Measurements from ENCODE around the gene RAPGEF1.
A peak's percentile ranks its signal among the peaks of the same experiment; 100 is the strongest.

Gene RAPGEF1

GRCh38 chr9:131577005-131578000, 162.6 kb downstream of the RAPGEF1 start:
- DNase-seq (ENCODE audit: insufficient read length, low spot score): no peak
- FAIRE-seq: no peak
- TF ChIP-seq TAF1 (IDR thresholded peaks at IDR 0.05; ENCODE audit: low read depth, low read length) (no peak), POLR2A (IDR thresholded peaks at IDR 0.05; ENCODE audit: low read depth, low read length) (no peak), SPI1 (IDR thresholded peaks at IDR 0.05; ENCODE audit: low read depth, low read length) (no peak), POLR2AphosphoS5 (IDR thresholded peaks at IDR 0.05; ENCODE audit: low read depth, low read length) (no peak), PAX5 (IDR thresholded peaks at IDR 0.05; ENCODE audit: insufficient read depth, low read length, severe bottlenecking) (no peak), POU2F2 (IDR thresholded peaks at IDR 0.05; ENCODE audit: low read depth, low read length) (no peak)

- FAIRE-seq (no peak), DNase-seq (ENCODE audit: insufficient read length, low spot score) (no peak)
- no peak for TF ChIP-seq POLR2A (IDR thresholded peaks at IDR 0.05; ENCODE audit: low read depth, low read length)
- no peak for TF ChIP-seq POLR2AphosphoS5 (IDR thresholded peaks at IDR 0.05; ENCODE audit: low read depth, low read length)
- TF ChIP-seq TAF1 (IDR thresholded peaks at IDR 0.05; ENCODE audit: low read depth, low read length): no peak
- no peak for TF ChIP-seq PAX5 (IDR thresholded peaks at IDR 0.05; ENCODE audit: insufficient read depth, low read length, severe bottlenecking)
- TF ChIP-seq SPI1 (IDR thresholded peaks at IDR 0.05; ENCODE audit: low read depth, low read length): no peak
- TF ChIP-seq POU2F2 (IDR thresholded peaks at IDR 0.05; ENCODE audit: low read depth, low read length): no peak
Observed at GRCh38 chr9:131575946-131576853, 163.7 kb downstream of the RAPGEF1 start.

GRCh38 chr9:131574730-131575640, 164.9 kb downstream of the RAPGEF1 start:
- TF ChIP-seq POLR2A (IDR thresholded peaks at IDR 0.05; ENCODE audit: low read depth, low read length) (no peak), POLR2AphosphoS5 (IDR thresholded peaks at IDR 0.05; ENCODE audit: low read depth, low read length) (peak; percentile 52; the same call in 1 of the 2 replicates)
- no peak for DNase-seq (ENCODE audit: insufficient read length, low spot score)
- FAIRE-seq: no peak

- DNase-seq (ENCODE audit: insufficient read length, low spot score): no peak
- no peak for TF ChIP-seq POLR2AphosphoS5 (IDR thresholded peaks at IDR 0.05; ENCODE audit: low read depth, low read length)
- TF ChIP-seq TAF1 (IDR thresholded peaks at IDR 0.05; ENCODE audit: low read depth, low read length): no peak
- no peak for TF ChIP-seq POU2F2 (IDR thresholded peaks at IDR 0.05; ENCODE audit: low read depth, low read length)
- TF ChIP-seq SPI1 (IDR thresholded peaks at IDR 0.05; ENCODE audit: low read depth, low read length): no peak
- no peak for TF ChIP-seq POLR2A (IDR thresholded peaks at IDR 0.05; ENCODE audit: low read depth, low read length)
- TF ChIP-seq PAX5 (IDR thresholded peaks at IDR 0.05; ENCODE audit: insufficient read depth, low read length, severe bottlenecking): no peak
- no peak for FAIRE-seq
Observed at GRCh38 chr9:131567910-131568309, 172.0 kb downstream of the RAPGEF1 start.

- DNase-seq (ENCODE audit: insufficient read length, low spot score) (no peak), FAIRE-seq (no peak)
- no peak for TF ChIP-seq TAF1 (IDR thresholded peaks at IDR 0.05; ENCODE audit: low read depth, low read length)
- TF ChIP-seq PAX5 (IDR thresholded peaks at IDR 0.05; ENCODE audit: insufficient read depth, low read length, severe bottlenecking): no peak
- TF ChIP-seq SPI1 (IDR thresholded peaks at IDR 0.05; ENCODE audit: low read depth, low read length): no peak
- no peak for TF ChIP-seq POU2F2 (IDR thresholded peaks at IDR 0.05; ENCODE audit: low read depth, low read length)
- no peak for TF ChIP-seq POLR2A (IDR thresholded peaks at IDR 0.05; ENCODE audit: low read depth, low read length)
- no peak for TF ChIP-seq POLR2AphosphoS5 (IDR thresholded peaks at IDR 0.05; ENCODE audit: low read depth, low read length)
Observed at GRCh38 chr9:131566158-131566557, 173.7 kb downstream of the RAPGEF1 start.

- DNase-seq (ENCODE audit: insufficient read length, low spot score) (no peak), FAIRE-seq (no peak)
- no peak for TF ChIP-seq TAF1 (IDR thresholded peaks at IDR 0.05; ENCODE audit: low read depth, low read length)
- no peak for TF ChIP-seq PAX5 (IDR thresholded peaks at IDR 0.05; ENCODE audit: insufficient read depth, low read length, severe bottlenecking)
- TF ChIP-seq POLR2A (IDR thresholded peaks at IDR 0.05; ENCODE audit: low read depth, low read length): no peak
- TF ChIP-seq POU2F2 (IDR thresholded peaks at IDR 0.05; ENCODE audit: low read depth, low read length): no peak
- TF ChIP-seq POLR2AphosphoS5 (IDR thresholded peaks at IDR 0.05; ENCODE audit: low read depth, low read length): no peak
- TF ChIP-seq SPI1 (IDR thresholded peaks at IDR 0.05; ENCODE audit: low read depth, low read length): no peak
Observed at GRCh38 chr9:131565369-131565768, 174.5 kb downstream of the RAPGEF1 start.

GRCh38 chr9:131562032-131562959, 177.6 kb downstream of the RAPGEF1 start:
- DNase-seq (ENCODE audit: insufficient read length, low spot score): no peak
- FAIRE-seq: no peak
- TF ChIP-seq POLR2A (IDR thresholded peaks at IDR 0.05; ENCODE audit: low read depth, low read length): no peak
- TF ChIP-seq PAX5 (IDR thresholded peaks at IDR 0.05; ENCODE audit: insufficient read depth, low read length, severe bottlenecking): no peak
- no peak for TF ChIP-seq POLR2AphosphoS5 (IDR thresholded peaks at IDR 0.05; ENCODE audit: low read depth, low read length)
- TF ChIP-seq TAF1 (IDR thresholded peaks at IDR 0.05; ENCODE audit: low read depth, low read length): no peak
- TF ChIP-seq POU2F2 (IDR thresholded peaks at IDR 0.05; ENCODE audit: low read depth, low read length): no peak
- no peak for TF ChIP-seq SPI1 (IDR thresholded peaks at IDR 0.05; ENCODE audit: low read depth, low read length)
